Small intestine (tissue), 7 donors: Measurements from ENCODE around the gene SPOCK1. TPM values are rescaled to one million over a fixed set of nuclear protein-coding genes. Genes with fewer than 3 reads are reported as not detected.

Experiments
- DNase-seq, 2 donors: peaks; one replicate each; pipeline versions ENCODE4 v3.0.0 to v3.0.0-alpha.2; 2013
- FAIRE-seq: peaks from 2 replicates; lab custom pipeline; 2012; peaks lifted over from hg19 to GRCh38; lab: Jason Lieb, UNC
- H3K27ac ChIP-seq, 3 donors: one replicate each; pipeline ENCODE4 v1.5.1; 2013; ENCODE audit warnings: low read length in 2 of 3, mild to moderate bottlenecking in 2 of 3, control low read depth in 1 of 3, inconsistent platforms in 1 of 3, low read depth in 1 of 3, moderate library complexity in 1 of 3
- H3K27me3 ChIP-seq, 3 donors: one replicate each; pipeline ENCODE4 v1.6.1; 2013; ENCODE audit warnings: low read length in 3 of 3, inconsistent platforms in 1 of 3; ENCODE audit not compliant: control insufficient read depth in 3 of 3, insufficient read depth in 3 of 3
- H3K36me3 ChIP-seq, 3 donors: one replicate each; pipeline ENCODE4 v1.6.1; 2013; ENCODE audit warnings: low read length in 3 of 3, inconsistent platforms in 1 of 3, low read depth in 1 of 3, mild to moderate bottlenecking in 1 of 3, moderate library complexity in 1 of 3; ENCODE audit not compliant: control insufficient read depth in 3 of 3, insufficient read depth in 2 of 3
- H3K4me1 ChIP-seq, 3 donors: one replicate each; pipeline ENCODE4 v1.6.1; 2013; ENCODE audit warnings: low read length in 2 of 3, inconsistent platforms in 1 of 3, low read depth in 1 of 3, mild to moderate bottlenecking in 1 of 3, moderate library complexity in 1 of 3; ENCODE audit not compliant: control insufficient read depth in 3 of 3, insufficient read depth in 2 of 3
- H3K4me3 ChIP-seq, 3 donors: one replicate each; pipeline ENCODE4 v1.5.1; 2013; ENCODE audit warnings: low read length in 3 of 3, control low read depth in 1 of 3, inconsistent platforms in 1 of 3, low read depth in 1 of 3, mild to moderate bottlenecking in 1 of 3, moderate library complexity in 1 of 3
- H3K9me3 ChIP-seq, 2 donors: one replicate each; pipeline ENCODE4 v1.6.1; 2013; ENCODE audit warnings: low read depth in 1 of 2, low read length in 1 of 2; ENCODE audit not compliant: control insufficient read depth in 2 of 2, insufficient read depth in 1 of 2
- WGBS, 3 donors: extraction: QIAGEN DNeasy Blood & Tissue Kit; methylation state at CpG; one replicate each; pipeline ENCODE4 v1.1.7; 2013; 5-methylcytosine and 5-hydroxymethylcytosine counted together
- polyA plus RNA-seq, 4 donors: library from polyadenylated mRNA; stranded (reverse) in 3 of 4; unstranded in 1 of 4; fragments of 200-250 nt in 3 of 4; fragments of 120-200 nt in 1 of 4; gene quantifications; one replicate each; pipeline versions ENCODE4 v1.2.1 to v1.2.3, GENCODE V29; 2013
- donor health status: healthy with polysubstance abuse.
- donor health status: control.
- donor health status: control.
- donor health status: Bipolar disorder and iron deficiency.
- donor health status: healthy.

SPOCK1 gene
- polyA plus RNA-seq, 4 donors, result 0.22 to 1.1 (median 0.54) TPM

DNA sequence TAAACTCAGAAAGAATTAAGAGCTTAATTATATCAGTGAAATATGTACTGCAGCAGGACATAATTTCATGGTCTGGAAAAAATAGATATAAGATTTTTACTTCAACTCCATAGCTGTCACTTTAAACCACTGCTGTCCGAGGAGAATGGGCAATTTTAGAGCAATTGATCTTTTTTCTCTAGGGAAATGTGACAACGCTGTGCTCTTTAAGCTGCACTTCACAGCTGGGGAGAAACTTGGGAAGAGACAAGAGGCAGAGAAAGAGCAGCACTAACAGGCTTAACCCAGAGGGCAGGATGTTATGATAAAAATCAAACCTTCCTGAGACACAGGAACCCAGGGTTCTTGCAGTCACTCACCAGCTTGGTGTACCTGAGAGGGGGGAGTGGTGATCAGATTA, 92.0 kb downstream of the SPOCK1 start:
- no peaks in the 10 kb centered on the region for H3K9me3 ChIP-seq
- H3K4me3 ChIP-seq, result no peak overlapping the region
- no peak for FAIRE-seq
- H3K36me3 ChIP-seq, result no peaks in the 10 kb centered on the region
- H3K27me3 ChIP-seq, result peaks cover 0 to 4% (median 0%) of the 10 kb centered on the region in 3 donors
- H3K4me1 ChIP-seq, result no peaks in the 10 kb centered on the region
- 24 to 48% (median 41%) methylated on average over 2 of the region's 2 CpGs for WGBS, 3 donors
- no peak overlapping the region for H3K27ac ChIP-seq
- DNase-seq, result no peak

GRCh38 chr5:137405393-137405792, 93.7 kb downstream of the SPOCK1 start:
- Histone ChIP-seq H3K27ac (no peak overlapping the region), H3K36me3 (no peaks in the 10 kb centered on the region), H3K4me1 (no peaks in the 10 kb centered on the region), H3K9me3 (no peaks in the 10 kb centered on the region), H3K27me3 (peaks cover 0 to 4% (median 0%) of the 10 kb centered on the region in 3 donors), H3K4me3 (no peak overlapping the region)
- FAIRE-seq, result no peak
- WGBS, 3 donors, result 68 to 79% (median 70%) methylated on average over 10 of the region's 10 CpGs
- DNase-seq, result no peak

DNA sequence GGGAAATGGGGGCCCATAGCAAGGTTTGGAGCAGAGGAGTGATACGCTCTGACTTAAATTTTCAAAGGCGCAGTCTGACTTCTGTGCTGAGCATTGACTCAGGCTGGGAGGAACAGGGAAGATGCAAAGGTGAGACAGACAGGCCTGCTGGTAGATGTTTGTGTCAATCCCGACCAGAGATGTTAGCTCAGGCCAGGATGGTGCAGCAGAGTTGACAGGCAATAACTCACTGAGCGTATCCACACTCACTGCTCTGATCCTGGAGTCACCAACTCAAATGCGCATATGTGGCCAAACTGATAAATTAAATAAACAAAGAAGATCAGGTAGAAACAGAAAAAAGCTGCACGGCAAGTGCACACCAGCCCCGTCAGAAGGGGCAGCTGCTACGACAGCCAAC, 95.3 kb downstream of the SPOCK1 start:
- H3K4me3 ChIP-seq, result no peak overlapping the region
- WGBS, 3 donors, result 60 to 67% (median 61%) methylated on average over 8 of the region's 8 CpGs
- no peaks in the 10 kb centered on the region for H3K36me3 ChIP-seq
- no peaks in the 10 kb centered on the region for H3K9me3 ChIP-seq
- no peak overlapping the region for H3K27ac ChIP-seq
- DNase-seq, result no peak
- no peak for FAIRE-seq
- H3K27me3 ChIP-seq, result peaks cover 0 to 4% (median 0%) of the 10 kb centered on the region in 3 donors
- H3K4me1 ChIP-seq, result no peaks in the 10 kb centered on the region

DNA sequence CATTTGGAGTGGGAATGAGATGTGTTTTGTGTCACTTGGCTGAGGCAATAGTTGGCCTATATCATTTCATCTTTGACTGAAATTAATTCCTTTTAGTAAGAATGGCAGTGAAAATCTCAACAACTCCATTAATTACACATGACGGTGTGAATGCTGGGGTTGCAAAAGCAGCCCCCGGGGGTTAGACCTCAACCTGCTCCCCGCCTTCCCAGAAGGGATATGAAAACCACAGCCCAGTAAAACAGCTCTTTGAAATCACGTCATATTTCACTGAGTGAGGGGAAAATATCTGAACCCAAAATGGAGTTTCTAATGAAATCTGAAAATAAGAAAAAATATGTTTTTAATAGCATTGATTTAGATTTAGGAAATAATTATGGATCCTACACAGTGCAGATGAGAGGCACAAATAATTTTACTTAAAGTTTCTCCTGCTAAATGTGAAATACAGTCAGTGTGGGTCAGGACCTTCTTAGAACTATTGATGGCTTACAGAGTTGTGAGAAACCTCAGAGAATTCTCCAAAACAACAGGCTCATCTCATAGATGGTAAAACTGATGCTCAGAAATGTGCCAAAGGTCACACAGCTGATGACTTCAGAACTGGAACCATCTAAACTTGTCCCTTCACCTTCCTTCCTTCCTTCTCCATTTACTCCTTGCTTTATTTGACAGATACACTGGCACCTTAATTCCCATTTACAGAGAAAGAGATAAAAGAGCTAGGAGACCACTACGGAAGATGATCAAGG, 96.5 kb downstream of the SPOCK1 start:
- no peak overlapping the region for H3K4me3 ChIP-seq
- H3K9me3 ChIP-seq, result no peaks in the 10 kb centered on the region
- no peaks in the 10 kb centered on the region for H3K4me1 ChIP-seq
- no peaks in the 10 kb centered on the region for H3K36me3 ChIP-seq
- no peak overlapping the region for H3K27ac ChIP-seq
- FAIRE-seq (no peak), DNase-seq (no peak)
- H3K27me3 ChIP-seq, result peaks cover 0 to 4% (median 0%) of the 10 kb centered on the region in 3 donors
- WGBS, 3 donors, result 75 to 78% (median 77%) methylated on average over 5 of the region's 5 CpGs

DNA sequence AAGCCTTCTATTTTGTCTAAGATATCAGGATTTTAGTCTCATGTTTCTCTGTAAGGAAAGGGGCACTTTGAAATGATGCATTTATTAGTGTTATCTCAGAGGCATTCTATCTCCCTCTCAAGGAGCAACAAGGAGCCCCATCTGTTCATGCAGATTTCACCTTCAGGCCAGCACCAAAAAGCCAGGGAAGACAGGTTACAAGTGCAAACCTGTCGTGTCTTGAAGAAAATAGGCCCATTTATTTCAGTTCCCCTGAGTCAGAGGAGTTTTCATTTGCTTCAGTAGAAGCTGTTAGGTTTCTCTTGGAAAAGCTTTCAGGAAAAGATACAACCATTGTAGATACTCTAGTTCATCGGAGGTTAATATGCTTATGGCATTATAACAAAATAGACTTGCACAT, 97.2 kb downstream of the SPOCK1 start:
- H3K4me3 ChIP-seq, result no peak overlapping the region
- no peak overlapping the region for H3K27ac ChIP-seq
- H3K4me1 ChIP-seq, result no peaks in the 10 kb centered on the region
- H3K27me3 ChIP-seq, result peaks cover 0 to 4% (median 0%) of the 10 kb centered on the region in 3 donors
- FAIRE-seq (no peak), DNase-seq (no peak)
- H3K36me3 ChIP-seq, result no peaks in the 10 kb centered on the region
- 57 to 73% (median 60%) methylated on average over 2 of the region's 2 CpGs for WGBS, 3 donors
- H3K9me3 ChIP-seq, result no peaks in the 10 kb centered on the region

DNA sequence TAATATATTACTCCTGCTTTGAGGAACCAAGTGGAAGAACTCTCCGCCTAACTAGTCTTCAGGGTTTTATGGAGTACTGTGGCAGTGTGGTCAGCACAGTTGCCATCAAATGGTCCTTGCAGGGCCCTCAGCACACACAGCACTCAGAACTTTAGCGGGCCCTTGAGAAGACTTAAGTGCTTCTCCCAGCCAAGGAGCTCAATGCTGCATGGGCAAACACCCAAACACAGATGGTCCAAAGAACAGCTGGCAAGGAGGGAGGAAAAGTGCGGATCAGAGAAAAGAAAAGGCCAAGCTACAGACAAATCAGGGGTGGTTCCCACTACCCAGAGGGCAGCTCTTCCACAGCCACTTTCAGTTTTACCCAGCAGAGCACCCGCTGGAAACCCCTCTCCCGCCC, 98.6 kb downstream of the SPOCK1 start:
- no peak for DNase-seq
- no peak for FAIRE-seq
- no peaks in the 10 kb centered on the region for H3K9me3 ChIP-seq
- no peak overlapping the region for H3K27ac ChIP-seq
- 71 to 88% (median 80%) methylated on average over 5 of the region's 5 CpGs for WGBS, 3 donors
- no peak overlapping the region for H3K4me3 ChIP-seq
- H3K27me3 ChIP-seq, result peaks cover 0 to 5% (median 0%) of the 10 kb centered on the region in 3 donors
- no peaks in the 10 kb centered on the region for H3K36me3 ChIP-seq
- H3K4me1 ChIP-seq, result no peaks in the 10 kb centered on the region

DNA sequence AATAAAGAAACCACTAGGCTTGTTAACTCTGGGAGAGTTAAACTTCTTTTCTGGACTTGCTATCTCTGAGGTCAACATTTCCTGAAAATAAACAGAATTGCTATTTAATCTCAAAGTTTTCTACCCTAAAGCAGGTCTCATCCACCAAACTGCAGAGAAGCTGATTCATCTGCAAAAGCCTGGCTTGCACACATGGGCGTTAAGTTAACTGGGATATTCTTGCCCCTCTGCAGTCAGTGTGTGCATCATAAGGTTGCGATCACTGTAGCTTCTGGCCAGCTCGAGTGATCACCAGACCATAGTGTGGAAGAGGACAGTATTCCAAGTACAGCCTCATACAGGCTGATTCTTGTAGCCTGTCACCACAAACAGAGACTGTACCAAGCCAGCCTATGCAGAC, 99.2 kb downstream of the SPOCK1 start:
- DNase-seq (no peak), FAIRE-seq (no peak)
- Histone ChIP-seq H3K4me1 (no peaks in the 10 kb centered on the region), H3K9me3 (no peaks in the 10 kb centered on the region), H3K27me3 (peaks cover 0 to 9% (median 0%) of the 10 kb centered on the region in 3 donors), H3K36me3 (no peaks in the 10 kb centered on the region), H3K4me3 (no peak overlapping the region), H3K27ac (no peak overlapping the region)
- 71 to 81% (median 73%) methylated on average over 3 of the region's 3 CpGs for WGBS, 3 donors

DNA sequence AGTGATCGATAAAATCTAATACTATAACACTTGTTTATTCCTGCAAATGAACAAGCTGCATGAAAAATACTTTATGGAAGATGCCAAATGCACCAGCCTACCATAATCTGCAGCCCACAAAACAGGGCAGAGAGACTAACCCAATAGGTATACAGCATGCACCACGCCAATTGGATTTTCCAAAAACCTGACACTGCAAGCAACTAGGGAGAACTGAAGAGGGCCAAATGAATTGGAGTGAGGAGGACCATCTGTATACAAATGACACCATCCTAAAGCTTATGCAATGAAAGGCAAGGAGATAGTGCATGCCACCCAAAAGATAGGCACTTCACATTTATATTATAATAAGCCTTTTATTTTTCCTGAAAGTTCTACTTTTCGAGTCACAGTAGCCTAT, 100.4 kb downstream of the SPOCK1 start:
- H3K27me3 ChIP-seq, result peaks cover 0 to 8% (median 0%) of the 10 kb centered on the region in 3 donors
- H3K9me3 ChIP-seq, result no peaks in the 10 kb centered on the region
- H3K27ac ChIP-seq, result no peak overlapping the region
- FAIRE-seq, result no peak
- H3K4me3 ChIP-seq, result no peak overlapping the region
- no peaks in the 10 kb centered on the region for H3K36me3 ChIP-seq
- WGBS, 3 donors, result 67 to 83% (median 80%) methylated on average over 3 of the region's 3 CpGs
- DNase-seq, result no peak
- H3K4me1 ChIP-seq, result no peaks in the 10 kb centered on the region
